MM.1S (cell line): ENCODE results near the gene NUB1.
A peak's percentile ranks its signal among the peaks of the same experiment; 100 is the strongest.

Experiments used
- DNase-seq: peaks from one replicate; pipeline ENCODE4 v3.0.0-alpha.2; 2015
- H2AFZ ChIP-seq: fragments of 300-600 bp; sonication (generic); 2 replicates; pipeline ENCODE4 v1.6.0; 2016; ENCODE audit warnings: antibody characterized with exemption, low read length
- H3F3A ChIP-seq: fragments of 300-600 bp; sonication (generic); 2 replicates; pipeline ENCODE4 v1.6.1; 2016; ENCODE audit warnings: mild to moderate bottlenecking, antibody characterized with exemption, low read length, moderate library complexity, mixed read lengths; ENCODE audit not compliant: insufficient read depth
- H3K27ac ChIP-seq: fragments of 300-600 bp; sonication (generic); 2 replicates; pipeline ENCODE4 v1.5.1; 2016; ENCODE audit warnings: mild to moderate bottlenecking, low read length
- H3K27me3 ChIP-seq: fragments of 300-600 bp; sonication (generic); replicated peaks from 2 replicates; pipeline ENCODE4 v1.6.0; 2016; ENCODE audit warnings: low read length; ENCODE audit not compliant: insufficient read depth
- H3K36me3 ChIP-seq: fragments of 300-600 bp; sonication (generic); replicated peaks from 2 replicates; pipeline ENCODE4 v1.6.1; 2016; ENCODE audit warnings: mild to moderate bottlenecking, low read length, mixed read lengths; ENCODE audit not compliant: insufficient read depth
- H3K4me1 ChIP-seq: fragments of 300-600 bp; sonication (generic); 2 replicates; pipeline ENCODE4 v1.6.1; 2016; ENCODE audit warnings: low read length, mixed read lengths
- H3K4me2 ChIP-seq: fragments of 300-600 bp; sonication (generic); 2 replicates; pipeline ENCODE4 v1.6.0; 2016; ENCODE audit warnings: low read depth, low read length
- H3K4me3 ChIP-seq: fragments of 300-600 bp; sonication (generic); 2 replicates; pipeline ENCODE4 v1.5.1; 2016; ENCODE audit warnings: low read length, mixed read lengths
- H3K79me2 ChIP-seq: fragments of 300-600 bp; sonication (generic); 2 replicates; pipeline ENCODE4 v1.6.1; 2016; ENCODE audit warnings: mixed run types, low read length, mixed read lengths
- H3K9ac ChIP-seq: fragments of 300-600 bp; sonication (generic); 2 replicates; pipeline ENCODE4 v1.6.1; 2016; ENCODE audit warnings: low read length, mixed read lengths
- H3K9me2 ChIP-seq: fragments of 300-600 bp; sonication (generic); replicated peaks from 2 replicates; pipeline ENCODE4 v1.6.1; 2016; ENCODE audit warnings: mild to moderate bottlenecking, low read length, mixed read lengths; ENCODE audit not compliant: insufficient read depth
- H3K9me3 ChIP-seq: fragments of 300-600 bp; sonication (generic); replicated peaks from 2 replicates; pipeline ENCODE4 v1.6.1; 2016; ENCODE audit warnings: mild to moderate bottlenecking, low read length, mixed read lengths; ENCODE audit not compliant: insufficient read depth
- H4K20me1 ChIP-seq: fragments of 300-600 bp; sonication (generic); 2 replicates; pipeline ENCODE4 v1.6.1; 2016; ENCODE audit warnings: mild to moderate bottlenecking, low read length, moderate library complexity, mixed read lengths; ENCODE audit not compliant: insufficient read depth
- CTCF ChIP-seq: fragments of 300-600 bp; sonication (generic); IDR thresholded peaks from 2 replicates; pipeline ENCODE4 v1.5.1; 2016; ENCODE audit warnings: antibody characterized with exemption, low read length, mixed read lengths
- EZH2 ChIP-seq: fragments of 300-600 bp; sonication (generic); optimal IDR thresholded peaks from 2 replicates; pipeline ENCODE3; 2017; ENCODE audit warnings: low read depth, mild to moderate bottlenecking, antibody characterized with exemption, low read length, mixed read lengths
- EZH2phosphoT487 ChIP-seq: fragments of 300-600 bp; sonication (generic); IDR thresholded peaks from 2 replicates; pipeline ENCODE4 v1.6.1; 2018; ENCODE audit warnings: antibody characterized with exemption, low read length

NUB1 gene

GRCh38 chr7:151342102-151342646 is 562 bp downstream of the NUB1 start:
- TF ChIP-seq CTCF (no peak; the same call in 1 of the 2 replicates), EZH2phosphoT487 (no peak), EZH2 (no peak)
- peak; percentile 77 for DNase-seq
- no peaks in the 10 kb centered on the region for H4K20me1 ChIP-seq
- H2AFZ ChIP-seq = peak overlapping the region; percentile 54; the same call in 1 of the 2 replicates
- H3K27me3 ChIP-seq = no peaks in the 10 kb centered on the region
- H3K79me2 ChIP-seq = peaks cover 4% of the 10 kb centered on the region
- no peaks in the 10 kb centered on the region for H3K9me3 ChIP-seq
- peaks cover 34% of the 10 kb centered on the region for H3F3A ChIP-seq
- peak overlapping the region; percentile 57 for H3K9ac ChIP-seq
- H3K9me2 ChIP-seq = no peaks in the 10 kb centered on the region
- H3K36me3 ChIP-seq = 0 out of 2 replicates have a peak, but pooled peaks cover 4% of the 10 kb centered on the region
- H3K4me1 ChIP-seq = peaks cover 19% of the 10 kb centered on the region
- H3K4me3 ChIP-seq = peak overlapping the region; percentile 68
- H3K27ac ChIP-seq = peak overlapping the region; percentile 24; the same call in 1 of the 2 replicates
- peak overlapping the region; percentile 67 for H3K4me2 ChIP-seq

GRCh38 chr7:151342811-151343210 is 1.2 kb downstream of the NUB1 start:
- H3K4me2 ChIP-seq = peak overlapping the region; percentile 67
- peaks cover 34% of the 10 kb centered on the region for H3F3A ChIP-seq
- peak overlapping the region; percentile 24; the same call in 1 of the 2 replicates for H3K27ac ChIP-seq
- H4K20me1 ChIP-seq = no peaks in the 10 kb centered on the region
- peaks cover 19% of the 10 kb centered on the region for H3K4me1 ChIP-seq
- TF ChIP-seq EZH2 (no peak), CTCF (no peak), EZH2phosphoT487 (no peak)
- peak overlapping the region; percentile 68 for H3K4me3 ChIP-seq
- no peaks in the 10 kb centered on the region for H3K27me3 ChIP-seq
- no peak for DNase-seq
- H3K79me2 ChIP-seq = peaks cover 4% of the 10 kb centered on the region
- H3K9me3 ChIP-seq = no peaks in the 10 kb centered on the region
- H3K9ac ChIP-seq = no peak overlapping the region; the same call in 1 of the 2 replicates
- 0 out of 2 replicates have a peak, but pooled peaks cover 4% of the 10 kb centered on the region for H3K36me3 ChIP-seq
- H3K9me2 ChIP-seq = no peaks in the 10 kb centered on the region
- no peak overlapping the region for H2AFZ ChIP-seq

- H3F3A ChIP-seq = peaks cover 34% of the 10 kb centered on the region
Observed at GRCh38 chr7:151343516-151343915, 1.9 kb downstream of the NUB1 start.

More at GRCh38 chr7:151343516-151343915, 1.9 kb downstream of the NUB1 start:
- Histone ChIP-seq H2AFZ (no peak overlapping the region), H3K4me1 (peaks cover 19% of the 10 kb centered on the region), H3K79me2 (peaks cover 4% of the 10 kb centered on the region), H3K27ac (no peak overlapping the region), H3K9me3 (no peaks in the 10 kb centered on the region), H3K9ac (no peak overlapping the region), H3K36me3 (0 out of 2 replicates have a peak, but pooled peaks cover 4% of the 10 kb centered on the region), H4K20me1 (no peaks in the 10 kb centered on the region), H3K4me2 (no peak overlapping the region), H3K27me3 (no peaks in the 10 kb centered on the region), H3K9me2 (no peaks in the 10 kb centered on the region), H3K4me3 (no peak overlapping the region)
- TF ChIP-seq EZH2phosphoT487 (no peak), CTCF (no peak), EZH2 (no peak)
- DNase-seq = no peak
